PC-9 (cell line): ENCODE data around the gene PABPN1L. TPM values are rescaled to one million over a fixed set of nuclear protein-coding genes. Genes with fewer than 3 reads are reported as not detected.

Source experiments
- BruUV-seq: library from RNA; stranded (reverse); fragments of 400-500 nt; replicated peaks from 2 replicates; lab custom pipeline; 2021; lab: Mats Ljungman, UMichigan
- CTCF ChIA-PET: fragments of 300-600 bp; sonication (Branson Sonifier 250); formaldehyde crosslinking; loops from one replicate; lab custom pipeline; 2022; ENCODE audit warnings: antibody characterized with exemption; lab: Charles Lee
- POLR2A ChIA-PET: fragments of 300-600 bp; sonication (Branson Sonifier 250); formaldehyde crosslinking; loops from one replicate; lab custom pipeline; 2022; ENCODE audit warnings: antibody characterized with exemption; ENCODE audit not compliant: unreplicated experiment; lab: Charles Lee
- DNase-seq, 2 experiments: peaks; one replicate each; pipeline versions ENCODE4 v3.0.0 to v3.0.0-alpha.2; 2015 to 2022; ENCODE audit warnings: mixed read lengths in 1 of 2
- H2AFZ ChIP-seq: fragments of 200-600 bp; sonication (generic); 2 replicates; pipeline ENCODE4 v1.8.1; 2017; ENCODE audit warnings: antibody characterized with exemption
- H3F3A ChIP-seq: fragments of 200-600 bp; sonication (generic); 2 replicates; pipeline ENCODE4 v1.8.1; 2017; ENCODE audit warnings: antibody characterized with exemption, mild to moderate bottlenecking, low read depth; ENCODE audit not compliant: insufficient read depth
- H3K27ac ChIP-seq: fragments of 200-600 bp; sonication (generic); 2 replicates; pipeline ENCODE4 v1.6.1; 2016; ENCODE audit warnings: mixed run types
- H3K27me3 ChIP-seq: fragments of 200-600 bp; sonication (generic); 2 replicates; pipeline ENCODE4 v1.6.1; 2016; ENCODE audit warnings: low read depth, mixed run types; ENCODE audit not compliant: insufficient read depth
- H3K36me3 ChIP-seq: fragments of 200-600 bp; sonication (generic); 2 replicates; pipeline ENCODE4 v1.6.1; 2016; ENCODE audit warnings: low read depth, mixed run types
- H3K4me1 ChIP-seq: fragments of 200-600 bp; sonication (generic); replicated peaks from 2 replicates; pipeline ENCODE4 v1.6.1; 2016; ENCODE audit warnings: mixed run types; ENCODE audit not compliant: insufficient read depth
- H3K4me2 ChIP-seq: fragments of 200-600 bp; sonication (generic); 2 replicates; pipeline ENCODE4 v1.6.1; 2017; ENCODE audit warnings: mixed run types
- H3K4me3 ChIP-seq: fragments of 200-600 bp; sonication (generic); 2 replicates; pipeline ENCODE4 v1.6.1; 2016; ENCODE audit warnings: mixed run types
- H3K79me2 ChIP-seq: fragments of 200-600 bp; sonication (generic); 2 replicates; pipeline ENCODE4 v1.6.1; 2017; ENCODE audit warnings: low read depth, mixed run types
- H3K9me2 ChIP-seq: fragments of 200-600 bp; sonication (generic); 2 replicates; pipeline ENCODE4 v1.8.1; 2017; ENCODE audit warnings: mild to moderate bottlenecking; ENCODE audit not compliant: insufficient read depth
- H3K9me3 ChIP-seq: fragments of 200-600 bp; sonication (generic); 2 replicates; pipeline ENCODE4 v1.8.1; 2016; ENCODE audit warnings: low read depth; ENCODE audit not compliant: insufficient read depth
- H4K20me1 ChIP-seq: fragments of 200-600 bp; sonication (generic); 2 replicates; pipeline ENCODE4 v1.8.1; 2017; ENCODE audit not compliant: insufficient read depth
- CTCF ChIP-seq: fragments of 200-600 bp; sonication (generic); conservative IDR thresholded peaks from 2 replicates; pipeline ENCODE4 v1.6.1; 2017; ENCODE audit warnings: mixed run types, antibody characterized with exemption, mild to moderate bottlenecking, moderate library complexity
- EZH2 ChIP-seq: fragments of 200-600 bp; sonication (generic); IDR thresholded peaks from 2 replicates; pipeline ENCODE4 v1.8.0; 2017; ENCODE audit warnings: antibody characterized with exemption, low read depth
- intact Hi-C: fragments of 100-400 bp; cut with micrococcal nuclease; formaldehyde crosslinking; loops from one replicate; pipeline ENCODE4 v1.10.0; 2022; ENCODE audit not compliant: unreplicated experiment
- total RNA-seq: library from RNA; stranded (reverse); gene quantifications from 2 replicates; pipeline ENCODE4 v1.2.3, GENCODE V29; 2021

The PABPN1L gene
- total RNA-seq, 1 experiment from 2014 or later = not detected

GRCh38 chr16:88906535-88907105, 40.2 kb upstream of the PABPN1L start:
- intact Hi-C loops = no loop called here

GRCh38 chr16:88906020-88906419, 39.6 kb upstream of the PABPN1L start:
- Histone ChIP-seq H3K36me3 (no peaks in the 10 kb centered on the region), H3K9me2 (no peaks in the 10 kb centered on the region), H4K20me1 (no peaks in the 10 kb centered on the region), H3F3A (no peaks in the 10 kb centered on the region), H3K27ac (no peak overlapping the region), H3K4me1 (0 out of 2 replicates have a peak, but pooled peaks cover 5% of the 10 kb centered on the region), H3K27me3 (no peaks in the 10 kb centered on the region; the same call in 1 of the 2 replicates), H2AFZ (no peak overlapping the region), H3K4me2 (no peak overlapping the region), H3K9me3 (no peaks in the 10 kb centered on the region), H3K79me2 (no peaks in the 10 kb centered on the region), H3K4me3 (no peak overlapping the region)
- ChIA-PET CTCF (no interaction called here), POLR2A (no interaction called here)
- intact Hi-C loops = no loop called here
- TF ChIP-seq CTCF = no peak
- TF ChIP-seq EZH2 = no peak
- no TSS peak for BruUV-seq
- DNase-seq = no peak

More at GRCh38 chr16:88906535-88907105, 40.2 kb upstream of the PABPN1L start:
- H3K9me3 ChIP-seq = no peaks in the 10 kb centered on the region
- no peak for DNase-seq
- no peaks in the 10 kb centered on the region for H3K36me3 ChIP-seq
- H3K4me3 ChIP-seq = no peak overlapping the region
- no TSS peak for BruUV-seq
- no peaks in the 10 kb centered on the region for H3K9me2 ChIP-seq
- no peak overlapping the region for H3K4me2 ChIP-seq
- no peaks in the 10 kb centered on the region for H3F3A ChIP-seq
- 0 out of 2 replicates have a peak, but pooled peaks cover 5% of the 10 kb centered on the region for H3K4me1 ChIP-seq
- H4K20me1 ChIP-seq = no peaks in the 10 kb centered on the region
- CTCF ChIA-PET = no interaction called here
- POLR2A ChIA-PET = no interaction called here
- no peaks in the 10 kb centered on the region for H3K79me2 ChIP-seq
- H3K27me3 ChIP-seq = no peaks in the 10 kb centered on the region; the same call in 1 of the 2 replicates
- TF ChIP-seq CTCF (no peak), EZH2 (no peak)
- no peak overlapping the region for H2AFZ ChIP-seq
- H3K27ac ChIP-seq = no peak overlapping the region

GRCh38 chr16:88905563-88905962, 39.1 kb upstream of the PABPN1L start:
- ChIA-PET CTCF (no interaction called here), POLR2A (no interaction called here)
- Histone ChIP-seq H3K36me3 (no peaks in the 10 kb centered on the region), H3K9me2 (no peaks in the 10 kb centered on the region), H3K27ac (no peak overlapping the region), H3K4me2 (no peak overlapping the region), H2AFZ (no peak overlapping the region), H3K79me2 (no peaks in the 10 kb centered on the region), H4K20me1 (no peaks in the 10 kb centered on the region), H3F3A (no peaks in the 10 kb centered on the region), H3K4me1 (0 out of 2 replicates have a peak, but pooled peaks cover 5% of the 10 kb centered on the region), H3K4me3 (no peak overlapping the region), H3K27me3 (peaks cover 1% of the 10 kb centered on the region; the same call in 1 of the 2 replicates), H3K9me3 (no peaks in the 10 kb centered on the region)
- intact Hi-C loops = no loop called here
- BruUV-seq = no TSS peak
- peak in 1 of 2 experiments; percentile 50 for DNase-seq
- TF ChIP-seq EZH2 (no peak), CTCF (no peak)
